GM18508 (cell line): Measurements from ENCODE around the gene ARHGEF2.
A peak's percentile ranks its signal among the peaks of the same experiment; 100 is the strongest.

ENCODE experiments used
- ATAC-seq: cut with Tn5 transposase; IDR thresholded peaks from one replicate; pipeline ENCODE4 v1.9.1; 2021; ENCODE audit warnings: moderate number of reproducible peaks; ENCODE audit not compliant: insufficient read depth, unreplicated experiment

ARHGEF2 gene

DNA sequence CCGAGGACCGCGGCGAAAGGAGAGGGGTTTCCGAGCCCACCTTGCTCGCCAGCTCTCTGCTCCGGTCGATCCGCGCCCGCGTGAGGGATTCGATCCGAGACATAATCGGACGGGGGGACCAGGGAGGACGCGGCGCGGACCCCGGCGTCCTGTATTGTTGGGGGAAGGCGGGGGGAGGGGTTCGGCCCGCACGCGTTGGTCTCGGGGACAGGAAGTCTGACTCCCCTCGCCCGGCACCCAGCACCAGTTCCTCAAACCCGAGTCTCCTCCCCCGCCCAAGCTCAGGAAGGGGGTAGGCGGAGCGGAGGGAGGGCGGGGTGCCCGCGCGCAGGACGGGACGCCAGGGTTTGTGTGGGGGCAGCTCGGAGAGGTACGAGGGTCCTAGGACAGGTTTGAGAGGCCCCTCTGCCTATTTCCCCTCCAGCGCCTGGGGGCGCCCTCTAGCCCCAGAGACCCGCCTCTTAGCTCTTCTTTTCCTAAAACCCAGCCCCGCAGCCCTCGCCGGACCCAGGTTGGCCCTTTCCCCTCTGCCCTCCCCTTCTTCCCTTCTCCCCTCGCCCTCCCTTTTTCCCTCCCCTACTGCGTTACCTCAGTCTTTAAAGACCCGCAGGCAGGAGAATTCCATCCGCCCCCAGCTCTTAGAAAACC is at the start of gene ARHGEF2:
Gene ARHGEF2 (minus strand): TSS at position 223 of the 648 bp plus-strand sequence. CDS start 120 bp downstream, at position 103.
- no peak for ATAC-seq

DNA sequence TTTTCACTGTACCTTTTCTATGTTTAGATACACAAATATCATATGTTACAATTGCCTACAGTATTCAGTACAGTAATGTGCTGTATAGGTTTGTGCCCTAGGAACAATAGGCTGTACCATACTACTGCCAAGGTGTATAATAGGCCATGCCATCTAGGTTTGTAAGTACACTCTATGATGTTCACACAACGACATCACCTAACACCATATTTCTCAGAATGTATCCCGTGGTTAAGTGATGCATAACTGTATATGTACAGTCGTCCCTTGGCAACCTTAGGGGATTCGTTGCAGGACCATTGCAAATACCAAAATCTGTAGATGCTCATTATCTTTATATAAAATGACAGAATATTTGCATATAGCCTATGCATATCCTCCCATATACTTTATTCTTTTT is 48.2 kb upstream of the ARHGEF2 start:
- no peak for ATAC-seq

DNA sequence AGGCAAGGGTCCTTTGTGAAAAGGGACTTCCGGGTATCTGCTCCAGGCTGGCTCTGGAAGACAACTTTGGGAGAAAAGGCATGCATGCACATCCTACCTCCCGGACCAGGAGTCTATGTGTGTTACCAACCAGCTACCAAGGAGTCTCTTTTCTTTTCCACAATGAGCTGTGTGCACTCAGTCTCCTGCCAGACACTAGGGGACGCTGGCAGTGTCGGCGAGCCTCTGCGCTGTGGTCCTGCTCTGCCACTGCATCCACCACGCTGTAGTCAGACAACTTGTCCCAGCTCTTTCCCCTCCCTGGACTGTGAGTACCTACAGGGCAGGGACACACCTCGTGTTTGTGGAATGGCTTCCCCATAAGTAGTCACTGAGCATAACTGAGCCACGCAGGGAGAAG is 47.5 kb upstream of the ARHGEF2 start:
- ATAC-seq: no peak

DNA sequence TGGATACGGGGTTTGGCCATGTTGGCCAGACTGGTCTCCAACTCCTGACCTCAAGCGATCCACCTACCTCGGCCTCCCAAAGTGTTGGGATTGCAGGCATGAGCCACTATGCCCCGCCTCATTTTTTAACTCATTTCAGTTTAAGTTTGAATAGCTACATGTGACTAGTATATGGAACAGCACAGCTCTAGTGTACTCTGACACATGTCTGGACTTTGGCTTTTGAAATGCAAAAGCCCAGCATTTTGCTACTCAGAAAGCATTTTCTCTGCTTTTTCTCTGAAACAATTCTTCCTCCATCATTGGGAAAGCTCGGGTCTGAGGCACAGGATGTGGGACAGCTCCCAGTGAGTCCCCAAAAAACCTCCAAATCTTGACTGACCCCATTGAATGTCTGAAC is 46.5 kb upstream of the ARHGEF2 start:
- no peak for ATAC-seq

DNA sequence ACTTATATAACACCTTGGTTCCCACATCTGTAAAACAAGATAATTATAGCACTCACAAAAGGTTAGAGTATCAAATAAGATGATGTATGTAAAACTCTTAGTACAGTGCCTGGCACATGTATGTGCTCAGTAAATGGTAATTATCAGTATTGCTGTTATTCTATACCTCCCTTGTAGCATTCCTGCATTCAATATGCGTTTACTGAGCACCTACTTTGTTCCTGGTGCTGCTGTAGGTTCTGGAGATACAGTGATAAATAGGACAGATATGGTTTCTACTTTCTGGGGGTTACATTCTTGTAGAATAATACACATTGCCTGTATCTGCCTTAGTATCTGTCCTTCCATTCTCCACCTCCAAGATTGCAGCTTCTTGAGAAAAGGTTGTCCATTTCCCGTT is 43.6 kb upstream of the ARHGEF2 start:
- no peak for ATAC-seq

DNA sequence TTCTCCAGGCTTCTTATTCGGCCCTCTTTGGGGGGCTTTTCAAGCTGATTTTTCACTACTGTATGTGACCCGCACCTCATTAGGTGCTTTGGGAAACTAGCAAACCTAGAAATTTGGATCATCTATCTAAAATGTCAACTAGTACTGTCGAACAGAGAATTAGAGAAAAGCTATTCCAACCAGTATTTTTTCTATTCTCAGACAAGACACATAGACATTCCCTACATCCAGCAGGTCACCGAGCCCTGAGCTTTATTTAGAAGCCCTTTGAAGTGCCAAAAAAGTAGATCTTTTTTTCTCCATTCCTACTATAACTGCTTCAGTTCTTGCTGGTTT is 42.7 kb upstream of the ARHGEF2 start:
- ATAC-seq: no peak

DNA sequence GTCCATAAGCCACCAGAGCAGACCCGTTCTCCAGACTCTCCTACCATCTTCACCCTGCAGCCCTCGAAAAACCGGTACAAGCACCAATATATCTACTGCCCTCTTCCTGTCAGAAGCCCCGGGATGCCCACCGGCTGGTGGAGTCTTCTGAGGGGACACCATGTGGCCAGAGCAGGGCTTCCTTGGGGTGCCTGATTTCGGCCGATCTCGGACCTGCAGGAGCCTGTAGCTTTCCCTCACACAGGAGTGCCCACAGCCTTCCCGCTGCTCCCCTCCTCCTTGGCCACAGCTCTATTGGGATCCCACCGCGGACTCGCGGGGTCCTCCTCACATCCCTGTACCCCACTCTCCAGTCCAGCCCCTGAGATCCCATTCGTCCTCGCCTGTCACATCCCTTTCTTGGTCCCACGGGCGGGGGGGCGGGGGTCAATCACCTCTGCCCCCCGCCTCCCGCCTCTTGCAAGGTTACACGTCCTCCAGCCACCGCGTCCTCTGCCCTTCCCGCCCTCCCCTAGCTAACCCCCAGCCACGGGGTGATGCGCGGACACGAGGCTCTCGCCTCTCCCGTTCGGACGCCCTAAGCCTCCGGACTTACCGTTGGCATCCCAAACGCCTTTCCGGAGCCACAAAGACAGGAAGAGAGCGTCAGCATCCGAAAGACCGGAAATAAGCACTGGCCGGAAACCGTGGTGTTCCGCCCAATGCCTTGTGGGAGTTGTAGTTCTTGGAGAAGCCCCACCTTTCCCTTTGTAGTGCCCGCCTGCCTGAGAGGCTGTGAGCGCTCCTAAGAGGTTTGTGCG is 42.1 kb upstream of the ARHGEF2 start, which contains the start of gene SSR2:
Gene SSR2 (minus strand): TSS at position 659 of the 800 bp plus-strand sequence. CDS start 784 bp downstream, outside the sequence.
- ATAC-seq: peak; percentile 63

DNA sequence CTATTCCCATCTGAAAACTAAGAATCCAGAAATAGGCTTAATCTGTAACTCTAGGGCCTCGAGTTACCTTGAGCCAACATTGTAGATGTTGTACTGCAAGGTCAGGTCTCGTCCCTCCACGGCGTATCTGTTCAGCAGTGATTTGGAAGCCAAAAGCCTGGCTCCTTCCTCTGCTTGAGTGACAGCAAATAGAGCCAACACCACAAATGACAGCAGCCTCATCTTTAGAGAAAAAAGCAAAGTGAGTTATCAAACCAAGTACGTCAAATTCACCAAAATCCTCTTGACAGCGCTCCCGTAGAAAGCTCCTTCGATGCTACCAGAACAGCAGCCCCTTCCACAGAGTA is 41.6 kb upstream of the ARHGEF2 start:
- no peak for ATAC-seq

DNA sequence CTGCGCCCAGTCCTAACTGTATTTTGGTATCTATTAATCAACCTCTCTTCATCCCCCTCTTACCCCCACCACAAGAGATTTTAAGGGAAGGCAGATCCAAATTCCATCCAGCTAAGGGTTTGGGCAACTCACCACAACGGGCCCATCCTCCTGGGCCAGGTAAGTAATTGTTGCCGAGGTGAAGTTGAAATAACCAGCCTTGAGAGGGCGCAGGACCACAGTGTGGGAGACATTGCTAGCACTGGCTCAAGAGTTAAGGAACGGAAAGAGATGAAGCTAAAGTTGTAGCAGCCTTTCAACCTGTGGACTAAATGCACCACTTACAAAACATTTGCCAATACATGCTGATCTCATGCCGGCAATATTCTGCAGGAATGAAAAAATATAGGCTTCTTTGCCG is 36.5 kb upstream of the ARHGEF2 start:
- ATAC-seq: no peak

DNA sequence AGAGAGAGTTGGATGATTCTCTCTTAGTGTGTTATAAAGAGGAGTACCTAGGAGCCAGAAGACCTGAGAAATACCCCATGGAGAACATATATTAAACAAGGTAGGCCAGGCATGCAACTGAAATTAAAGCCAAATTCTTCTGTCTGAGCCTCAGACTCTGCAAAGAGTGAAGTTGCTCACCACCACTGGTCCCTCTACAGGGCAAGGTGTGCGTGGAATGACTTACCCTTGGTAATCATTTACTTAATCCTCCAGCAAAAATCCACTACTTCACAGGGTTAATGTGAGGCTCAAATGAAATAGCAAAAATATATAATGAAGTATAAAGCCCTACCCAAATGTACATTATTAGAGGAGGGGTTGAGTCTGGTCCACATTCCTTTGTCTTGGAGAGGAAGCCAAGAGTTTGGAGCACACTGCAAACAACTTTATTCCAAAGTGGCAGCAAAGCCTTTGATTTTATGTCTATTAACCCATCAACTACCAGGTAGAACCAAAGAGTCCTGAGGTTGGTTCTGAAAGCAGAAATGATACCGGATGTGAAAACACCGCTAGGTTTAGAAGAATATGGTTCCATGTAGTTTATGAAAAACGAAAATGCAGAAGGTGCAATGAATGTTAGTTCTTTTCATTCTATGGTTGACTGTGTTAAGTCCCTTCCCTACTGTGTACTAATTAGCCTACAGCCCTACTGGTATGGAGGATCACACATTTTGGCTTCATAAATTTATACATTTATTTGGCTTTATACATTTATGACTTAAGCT is 33.9 kb upstream of the ARHGEF2 start:
- peak; percentile 50 for ATAC-seq

DNA sequence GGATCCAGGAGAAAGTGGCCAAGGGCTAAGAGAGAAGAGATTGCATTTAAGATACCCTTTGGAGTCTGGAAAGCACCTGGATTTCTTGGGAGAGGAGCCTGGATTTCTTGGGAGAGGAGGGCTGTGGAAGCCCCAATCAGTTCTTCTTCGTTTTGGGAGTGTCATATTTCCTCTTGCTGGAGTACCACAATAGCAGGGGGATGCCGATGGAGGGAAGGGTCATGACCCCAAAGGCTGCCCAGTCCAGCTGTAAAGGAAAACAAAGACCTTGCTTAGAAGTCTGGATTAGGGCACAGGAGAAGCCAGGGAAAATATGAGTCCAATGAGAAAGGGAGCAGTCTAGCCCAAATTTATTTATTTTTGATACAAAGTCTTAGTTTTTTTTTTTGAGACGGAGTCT is 31.1 kb upstream of the ARHGEF2 start:
- ATAC-seq: no peak

DNA sequence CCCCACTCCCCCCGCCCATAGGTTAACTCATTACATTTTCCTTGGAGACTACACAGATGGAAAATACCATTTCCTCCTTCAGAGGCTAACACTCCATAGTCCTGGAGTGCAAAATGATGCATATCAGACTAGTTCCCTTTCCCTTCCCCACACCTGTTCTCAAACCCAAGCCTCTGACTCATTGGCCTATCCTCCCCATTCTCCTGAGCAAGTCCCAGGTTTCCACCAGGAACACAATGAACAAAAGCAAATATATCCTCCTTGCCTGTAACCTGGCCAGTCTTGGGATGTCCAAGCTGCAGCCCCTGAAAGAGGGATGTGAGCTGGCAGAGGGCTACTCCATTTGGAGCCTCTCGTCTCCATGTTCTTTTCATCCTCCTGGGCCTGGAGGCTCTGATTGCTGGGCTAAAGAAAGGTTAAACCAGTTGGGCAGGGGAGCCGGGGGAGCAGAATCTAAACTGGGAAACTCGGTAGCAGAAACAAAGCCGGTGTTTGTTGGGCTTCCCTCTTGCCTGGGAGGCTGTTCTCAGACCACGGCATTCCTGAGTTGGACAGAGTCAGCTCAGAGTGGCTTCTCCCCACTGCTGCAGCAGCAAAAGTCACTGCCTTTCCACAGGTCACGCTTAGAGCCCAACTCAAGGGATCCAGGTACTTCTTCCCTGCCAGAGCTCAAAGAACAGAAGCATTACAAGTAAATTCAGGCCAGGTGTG is 28.5 kb upstream of the ARHGEF2 start:
- no peak for ATAC-seq

DNA sequence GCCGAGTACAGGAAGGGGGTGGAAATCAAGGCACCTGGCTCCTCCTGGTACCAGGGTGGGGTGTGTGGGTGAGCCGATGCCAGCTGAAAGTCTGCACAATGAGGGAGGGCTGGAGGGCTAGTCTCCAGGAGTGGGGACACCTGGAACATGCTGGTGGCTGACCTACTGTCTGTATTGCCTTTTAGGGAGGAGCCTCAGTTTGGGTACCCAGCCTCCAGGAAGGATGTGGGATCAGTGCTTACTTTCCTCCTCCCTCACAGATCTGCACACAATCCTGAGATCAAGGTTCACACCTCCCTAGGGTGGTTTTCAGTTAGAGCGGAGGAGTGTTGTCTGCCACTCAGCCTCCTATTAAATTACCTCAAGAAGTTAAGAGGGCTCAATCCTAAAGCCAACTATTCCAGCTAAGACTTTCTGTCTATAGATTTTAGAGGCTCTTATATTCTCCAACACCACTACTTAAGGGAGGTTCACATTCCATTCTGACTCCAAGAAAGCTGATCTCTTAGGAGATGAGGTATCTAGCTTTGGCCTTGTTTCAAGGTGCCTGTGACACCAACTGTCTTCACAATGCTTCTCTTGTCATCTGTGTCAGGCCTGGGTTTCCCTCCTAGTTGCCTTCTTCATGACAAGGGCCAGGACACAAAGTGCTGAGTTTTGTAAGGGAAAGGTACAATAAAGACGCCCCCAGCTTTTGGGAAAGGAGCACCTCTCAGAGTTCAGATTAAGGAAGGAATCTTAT is 26.7 kb upstream of the ARHGEF2 start:
- no peak for ATAC-seq

DNA sequence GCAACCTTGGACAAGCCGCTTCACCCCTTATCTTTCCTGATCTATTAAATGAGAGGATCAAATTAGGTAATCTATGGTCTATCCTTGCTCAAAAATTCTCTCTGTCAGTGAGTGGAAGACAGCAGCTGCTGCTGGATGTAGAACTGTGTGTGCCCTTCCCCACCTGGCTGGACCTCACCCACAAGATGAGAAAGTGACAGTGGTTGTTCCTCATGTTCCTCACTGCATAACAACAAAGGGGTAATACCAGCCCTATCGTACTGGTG is 25.5 kb upstream of the ARHGEF2 start:
- ATAC-seq: no peak

DNA sequence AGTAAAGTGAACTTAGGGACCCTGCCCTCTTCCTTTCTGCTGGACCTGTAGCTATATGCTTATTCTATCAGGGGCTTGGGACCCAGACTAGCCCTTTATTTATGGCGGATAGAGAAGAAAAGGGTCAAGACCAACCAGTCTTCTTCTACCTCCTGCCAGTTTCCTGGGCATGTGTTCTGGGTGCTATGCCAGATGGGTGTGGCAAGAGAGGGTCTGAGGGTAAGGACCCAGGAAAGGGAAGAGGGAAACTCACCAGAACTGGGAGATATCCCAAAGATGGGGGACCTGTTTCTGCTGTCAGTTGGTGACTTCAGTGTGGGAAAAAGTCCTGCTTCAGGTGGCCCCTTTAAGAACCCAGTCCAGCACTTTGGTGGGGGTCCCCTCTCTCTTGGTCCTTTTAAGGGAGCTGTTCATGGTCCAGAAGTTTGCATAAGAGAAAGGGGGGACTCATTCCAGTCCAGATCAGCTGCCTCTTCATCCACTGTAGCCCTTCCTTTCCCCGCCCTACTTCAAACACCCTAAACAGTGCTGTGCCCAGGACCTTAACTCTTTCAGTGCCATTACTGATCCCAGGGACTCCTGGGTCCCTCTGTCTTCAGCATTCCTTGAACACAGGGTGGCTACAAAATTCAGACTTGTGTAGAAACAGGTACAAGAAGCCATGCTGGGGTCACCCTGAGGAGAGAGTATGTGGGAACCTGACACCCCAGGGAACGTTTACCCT is 24.0 kb upstream of the ARHGEF2 start:
- ATAC-seq: no peak

DNA sequence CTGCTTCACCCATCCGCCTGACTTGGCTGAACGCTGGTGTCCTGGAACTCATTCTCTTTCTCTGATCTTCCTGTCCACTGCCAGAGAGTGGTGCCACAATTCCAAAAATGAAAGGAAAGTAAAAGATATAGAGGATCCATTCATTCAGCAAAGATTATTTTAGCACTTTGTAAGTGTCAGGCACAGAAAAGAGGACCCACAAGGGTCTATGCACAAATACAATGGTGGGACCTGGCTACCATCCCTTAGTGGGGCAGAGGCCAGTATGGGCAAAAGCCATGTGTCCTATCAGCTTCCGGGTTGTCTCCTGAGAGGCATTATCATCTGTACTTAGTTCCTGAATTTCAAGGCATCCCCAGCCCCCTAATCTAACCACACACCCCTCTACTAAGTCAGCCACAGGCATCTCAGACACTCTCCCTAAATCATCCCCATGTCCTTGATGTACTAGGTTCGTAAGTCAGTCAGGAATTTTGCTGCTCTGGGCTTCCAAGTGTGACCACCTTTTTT is 23.4 kb upstream of the ARHGEF2 start:
- ATAC-seq: no peak

DNA sequence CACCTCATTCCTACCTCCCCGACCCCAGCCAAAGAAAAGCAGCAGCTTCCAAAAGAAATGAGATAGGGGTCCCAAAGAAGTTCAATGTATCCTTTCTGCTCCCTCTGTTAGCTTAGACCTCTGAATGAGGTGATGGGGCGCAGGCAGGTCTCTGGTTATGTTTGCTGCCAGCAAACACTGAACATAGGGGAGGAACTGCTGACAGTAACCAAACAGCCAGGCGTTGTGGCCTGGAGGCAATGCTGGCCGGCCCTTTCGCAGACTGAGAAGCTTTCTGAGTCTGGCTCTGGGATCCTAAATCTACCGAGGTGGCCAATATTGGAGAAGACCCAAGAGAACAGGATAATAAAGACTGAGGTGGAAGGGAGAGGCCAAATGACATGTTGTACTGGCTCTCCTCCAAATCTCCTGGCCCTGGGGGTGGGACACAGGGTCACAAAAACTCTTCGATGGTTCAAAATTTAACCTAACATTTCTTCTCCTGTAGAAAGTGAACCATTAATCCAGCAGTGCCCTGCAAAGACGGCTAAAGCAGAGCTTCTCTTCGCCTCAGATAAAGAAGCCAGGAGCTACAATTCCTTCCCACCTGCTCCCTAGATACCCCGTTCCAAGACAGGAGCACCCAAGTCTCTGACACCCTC is 22.8 kb upstream of the ARHGEF2 start:
- no peak for ATAC-seq

DNA sequence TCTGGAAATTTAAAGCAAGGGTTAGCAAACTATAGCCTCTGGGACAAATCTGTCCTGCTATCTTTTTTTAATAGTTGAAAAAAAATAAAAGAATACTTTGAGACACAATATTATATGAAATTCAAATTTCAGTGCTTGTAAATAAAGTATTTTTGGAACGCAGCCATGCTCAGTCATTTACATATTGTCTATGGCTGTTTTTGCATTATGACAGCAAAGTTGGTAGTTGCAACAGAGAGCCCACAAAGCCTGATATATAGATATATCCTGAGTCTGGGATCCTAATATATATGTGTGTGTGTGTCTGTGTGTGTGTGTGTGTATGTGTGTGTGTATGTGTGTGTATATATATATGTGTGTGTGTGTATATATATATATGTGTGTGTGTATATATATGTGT is 21.6 kb upstream of the ARHGEF2 start:
- ATAC-seq: no peak

DNA sequence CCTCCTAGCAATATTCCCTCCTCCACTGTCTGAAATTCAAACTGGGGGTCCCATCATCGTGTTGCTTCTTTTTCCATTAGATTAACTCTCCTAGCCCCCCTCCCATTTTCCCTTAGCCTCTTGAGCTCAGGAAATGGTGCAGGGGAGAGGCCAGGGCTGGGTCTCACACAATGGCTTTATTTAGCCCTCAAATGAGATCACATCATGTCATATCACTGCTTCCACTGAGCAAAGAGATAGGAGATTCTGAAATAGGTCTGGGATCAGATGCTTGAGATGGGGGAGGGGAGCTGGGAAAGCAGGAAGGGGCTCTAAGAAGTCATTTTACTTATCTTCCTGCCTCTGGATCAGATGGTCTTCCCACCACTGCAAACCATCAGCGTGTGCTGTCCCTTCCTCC is 17.8 kb upstream of the ARHGEF2 start:
- no peak for ATAC-seq
